Panc1 (cell line): ENCODE data around the gene ZG16B.
A peak's percentile ranks its signal among the peaks of the same experiment; 100 is the strongest.

ENCODE experiments used
- CTCF ChIP-seq: fragments of 450-650 bp; IDR thresholded peaks from 2 replicates; pipeline ENCODE4 v1.5.1; 2017; ENCODE audit warnings: mild to moderate bottlenecking
- POLR2AphosphoS5 ChIP-seq: IDR thresholded peaks from 2 replicates; pipeline ENCODE4 v1.6.1; 2012; ENCODE audit warnings: mild to moderate bottlenecking, low read depth, low read length, moderate library complexity
- REST ChIP-seq, 2 experiments: IDR thresholded peaks; 2 replicates each; pipeline ENCODE4 v1.6.1; 2011 to 2012; ENCODE audit warnings: low read depth in 2 of 2, control low read depth in 1 of 2, low read length in 1 of 2, mild to moderate bottlenecking in 1 of 2, moderate library complexity in 1 of 2; ENCODE audit not compliant: insufficient read depth in 1 of 2
- SIN3A ChIP-seq: IDR thresholded peaks from 2 replicates; pipeline ENCODE4 v1.6.1; 2012; ENCODE audit warnings: low read depth, mild to moderate bottlenecking, low read length, moderate library complexity, borderline replicate concordance; ENCODE audit not compliant: insufficient read depth
- TCF7L2 ChIP-seq: IDR thresholded peaks from 2 replicates; pipeline ENCODE4 v1.6.1; 2011; ENCODE audit warnings: mild to moderate bottlenecking, low read depth, low read length, inconsistent platforms

- TF ChIP-seq POLR2AphosphoS5 (peak; percentile 32; the same call in 1 of the 2 replicates), CTCF (peak; percentile 99), TCF7L2 (no peak), SIN3A (no peak), REST (IDR thresholded peaks at IDR 0.05; ENCODE audit: insufficient read depth in 1 of 2, low read depth in 2 of 2, low read length in 1 of 2) (no peak)
These were observed 44.8 kb downstream of the ZG16B start for GRCh38 chr16:2874912-2875362.
